Lower leg skin (tissue), 3 donors: ENCODE data around the gene PIGV.

Experiments
- POLR2A ChIP-seq, 2 donors: fragments of 450-650 bp; IDR thresholded peaks; one replicate each; pipeline ENCODE4 v1.6.1; 2016 to 2017; ENCODE audit warnings: antibody characterized with exemption in 2 of 2, mild to moderate bottlenecking in 1 of 2, moderate library complexity in 1 of 2
- TF ChIP-seq, protein P1 (sequence below), 3 donors: fragments of 450-650 bp; IDR thresholded peaks; one replicate each; pipeline ENCODE4 v1.5.1; 2016; ENCODE audit warnings: antibody characterized with exemption in 3 of 3, mild to moderate bottlenecking in 3 of 3, moderate library complexity in 2 of 3

DNA sequence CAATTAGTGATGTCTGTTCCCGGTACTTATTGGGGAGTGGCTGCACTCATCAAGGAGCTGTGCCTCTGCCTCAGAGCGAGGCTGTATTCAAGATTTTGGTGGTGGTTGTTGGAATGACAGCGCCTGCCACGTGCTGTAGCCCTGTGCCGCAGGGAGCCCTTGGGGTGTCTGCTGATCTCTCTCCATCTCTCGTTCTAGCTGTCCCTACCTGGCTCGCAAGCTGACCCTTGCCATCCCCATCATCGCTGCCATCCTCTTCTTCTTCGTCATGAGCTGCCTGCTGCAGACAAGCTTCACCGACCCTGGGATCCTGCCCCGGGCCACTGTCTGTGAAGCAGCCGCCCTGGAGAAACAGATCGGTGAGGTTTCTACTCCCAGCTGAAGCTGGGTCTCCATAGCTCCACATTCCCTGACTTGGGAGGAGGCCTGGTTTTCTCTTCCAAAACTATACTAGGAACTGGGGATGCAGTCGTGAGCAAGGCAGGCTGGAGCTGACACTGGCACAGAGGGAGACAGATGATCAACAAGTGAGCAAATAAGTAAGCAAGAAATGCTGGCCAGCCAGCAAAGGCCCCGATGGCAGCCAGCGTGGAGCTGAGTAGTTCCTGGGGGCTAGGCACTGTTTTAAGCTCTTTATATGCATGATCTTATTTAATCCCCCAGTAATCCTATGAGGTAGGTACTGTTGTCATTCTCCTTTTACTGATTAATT, 44.7 kb downstream of the PIGV start:
- TF ChIP-seq, protein P1, sequence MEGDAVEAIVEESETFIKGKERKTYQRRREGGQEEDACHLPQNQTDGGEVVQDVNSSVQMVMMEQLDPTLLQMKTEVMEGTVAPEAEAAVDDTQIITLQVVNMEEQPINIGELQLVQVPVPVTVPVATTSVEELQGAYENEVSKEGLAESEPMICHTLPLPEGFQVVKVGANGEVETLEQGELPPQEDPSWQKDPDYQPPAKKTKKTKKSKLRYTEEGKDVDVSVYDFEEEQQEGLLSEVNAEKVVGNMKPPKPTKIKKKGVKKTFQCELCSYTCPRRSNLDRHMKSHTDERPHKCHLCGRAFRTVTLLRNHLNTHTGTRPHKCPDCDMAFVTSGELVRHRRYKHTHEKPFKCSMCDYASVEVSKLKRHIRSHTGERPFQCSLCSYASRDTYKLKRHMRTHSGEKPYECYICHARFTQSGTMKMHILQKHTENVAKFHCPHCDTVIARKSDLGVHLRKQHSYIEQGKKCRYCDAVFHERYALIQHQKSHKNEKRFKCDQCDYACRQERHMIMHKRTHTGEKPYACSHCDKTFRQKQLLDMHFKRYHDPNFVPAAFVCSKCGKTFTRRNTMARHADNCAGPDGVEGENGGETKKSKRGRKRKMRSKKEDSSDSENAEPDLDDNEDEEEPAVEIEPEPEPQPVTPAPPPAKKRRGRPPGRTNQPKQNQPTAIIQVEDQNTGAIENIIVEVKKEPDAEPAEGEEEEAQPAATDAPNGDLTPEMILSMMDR (IDR thresholded peaks at IDR 0.05): no peak
- TF ChIP-seq POLR2A (IDR thresholded peaks at IDR 0.05): no peak
